Thymus (tissue), 14 donors: ENCODE results near the gene ZNF335. TPM values are rescaled to one million over a fixed set of nuclear protein-coding genes. Genes with fewer than 3 reads are reported as not detected.

ENCODE experiments used
- DNase-seq, 9 donors: peaks; one replicate each; pipeline ENCODE4 v3.0.0-alpha.2; 2013; ENCODE audit warnings: low spot score in 9 of 9, low read depth in 6 of 9, missing footprints in 1 of 9
- H3K27ac ChIP-seq, 2 donors: one replicate each; pipeline ENCODE4 v1.5.1; 2013; ENCODE audit warnings: control low read depth in 1 of 2, low read depth in 1 of 2, low read length in 1 of 2, mild to moderate bottlenecking in 1 of 2, moderate library complexity in 1 of 2
- H3K27me3 ChIP-seq, 2 donors: one replicate each; pipeline ENCODE4 v1.5.1; 2013; ENCODE audit warnings: low read length in 1 of 2; ENCODE audit not compliant: control insufficient read depth in 2 of 2, insufficient read depth in 1 of 2
- H3K36me3 ChIP-seq, 2 donors: one replicate each; pipeline ENCODE4 v1.5.1; 2013; ENCODE audit warnings: low read length in 1 of 2, mild to moderate bottlenecking in 1 of 2, moderate library complexity in 1 of 2; ENCODE audit not compliant: control insufficient read depth in 2 of 2, insufficient read depth in 2 of 2
- H3K4me1 ChIP-seq, 2 donors: one replicate each; pipeline ENCODE4 v1.5.1; 2013; ENCODE audit warnings: low read length in 2 of 2; ENCODE audit not compliant: control insufficient read depth in 2 of 2, insufficient read depth in 2 of 2
- H3K4me3 ChIP-seq, 2 donors: one replicate each; pipeline ENCODE4 v1.5.1; 2013; ENCODE audit warnings: low read length in 2 of 2, control low read depth in 1 of 2, mild to moderate bottlenecking in 1 of 2
- H3K9me3 ChIP-seq, 2 donors: one replicate each; pipeline ENCODE4 v1.5.1; 2013; ENCODE audit warnings: low read length in 1 of 2, mild to moderate bottlenecking in 1 of 2; ENCODE audit not compliant: control insufficient read depth in 2 of 2, insufficient read depth in 1 of 2
- WGBS: extraction: QIAGEN DNeasy Blood & Tissue Kit; methylation state at CpG from one replicate; pipeline ENCODE4 v1.1.7; 2013; 5-methylcytosine and 5-hydroxymethylcytosine counted together
- long read RNA-seq, 10 donors: transcript quantifications; one replicate each; lab custom pipeline, GENCODE V29; 2026
- polyA plus RNA-seq: library from polyadenylated mRNA; stranded (reverse); fragments of 200-250 nt; gene quantifications from one replicate; pipeline ENCODE4 v1.2.3, GENCODE V29; 2013
- total RNA-seq: library from RNA; stranded (reverse); fragments of 120-200 nt; gene quantifications from one replicate; pipeline ENCODE4 v1.2.4, GENCODE V29; 2013
- donor health status: healthy.

ZNF335 gene
- 8.3 TPM for total RNA-seq
- polyA plus RNA-seq, result 16.5 TPM
- long read RNA-seq, donor 1, result 0 reads
- long read RNA-seq, donor 2, partial matches to known transcripts, result 0 of 1 reads
- long read RNA-seq, donor 2, other reads (novel, unspliced or antisense), result 0 of 1 reads
- long read RNA-seq, donor 3, result 0 reads
- long read RNA-seq, donor 4, result 0 reads
- long read RNA-seq, donor 5, result 0 reads
- long read RNA-seq, donor 6, partial matches to known transcripts, result 0 of 1 reads
- long read RNA-seq, donor 6, other reads (novel, unspliced or antisense), result 0 of 1 reads
- long read RNA-seq, donor 7, result 0 reads
- long read RNA-seq, donor 8, partial matches to known transcripts, result 30 of 30 reads
- long read RNA-seq, donor 8, other reads (novel, unspliced or antisense), result 0 of 30 reads
- long read RNA-seq, donor 9, result 0 reads
- long read RNA-seq, donor 10, result 0 reads

GRCh38 chr20:45971675-45972499 lies at the start of gene ZNF335:
Gene ZNF335, minus strand, starts transcription at chr20:45972203. Its CDS starts 793 bp downstream, at chr20:45971410.
- Histone ChIP-seq H3K9me3 (no peaks in the 10 kb centered on the region), H3K36me3 (peaks cover 25 to 27% of the 10 kb centered on the region in 2 donors), H3K4me3 (peak within 1 kb of the TSS; percentile 75 to 98), H3K27me3 (peaks cover 0 to 9% of the 10 kb centered on the region in 2 donors), H3K4me1 (peaks cover 9 to 24% of the 10 kb centered on the region in 2 donors), H3K27ac (peak within 1 kb of the TSS; percentile 96 to 100)
- peak; percentile 87 to 98 (median 95) for DNase-seq
- under 1% methylated on average over 72 of the region's 72 CpGs for WGBS

GRCh38 chr20:46020555-46020954 lies 48.6 kb upstream of the ZNF335 start:
- H3K4me3 ChIP-seq, result no peak overlapping the region
- no peaks in the 10 kb centered on the region for H3K9me3 ChIP-seq
- no peak for DNase-seq
- peaks cover 0 to 6% of the 10 kb centered on the region in 2 donors for H3K4me1 ChIP-seq
- H3K27ac ChIP-seq, result no peak overlapping the region
- no peaks in the 10 kb centered on the region for H3K36me3 ChIP-seq
- H3K27me3 ChIP-seq, result peaks cover 3 to 55% of the 10 kb centered on the region in 2 donors
- 65% methylated on average over 4 of the region's 4 CpGs for WGBS

GRCh38 chr20:46018611-46019010 lies 46.6 kb upstream of the ZNF335 start:
- H3K4me1 ChIP-seq, result peaks cover 0 to 14% of the 10 kb centered on the region in 2 donors
- DNase-seq, result no peak
- H3K27ac ChIP-seq, result no peak overlapping the region
- 72% methylated on average over 6 of the region's 6 CpGs for WGBS
- no peaks in the 10 kb centered on the region for H3K9me3 ChIP-seq
- no peak overlapping the region for H3K4me3 ChIP-seq
- H3K27me3 ChIP-seq, result peaks cover 8 to 57% of the 10 kb centered on the region in 2 donors
- no peaks in the 10 kb centered on the region for H3K36me3 ChIP-seq

GRCh38 chr20:46018112-46018511 lies 46.1 kb upstream of the ZNF335 start:
- Histone ChIP-seq H3K4me1 (peaks cover 0 to 17% of the 10 kb centered on the region in 2 donors), H3K4me3 (no peak overlapping the region), H3K27ac (no peak overlapping the region), H3K9me3 (peaks cover 0 to 3% of the 10 kb centered on the region in 2 donors), H3K36me3 (no peaks in the 10 kb centered on the region), H3K27me3 (peaks cover 12 to 57% of the 10 kb centered on the region in 2 donors)
- WGBS, result 93% methylated on average over 4 of the region's 4 CpGs
- no peak for DNase-seq

GRCh38 chr20:46017272-46017671 lies 45.3 kb upstream of the ZNF335 start:
- H3K9me3 ChIP-seq, result peaks cover 0 to 3% of the 10 kb centered on the region in 2 donors
- DNase-seq, result no peak
- H3K4me1 ChIP-seq, result peaks cover 0 to 17% of the 10 kb centered on the region in 2 donors
- WGBS, result 65% methylated on average over 4 of the region's 4 CpGs
- no peak overlapping the region for H3K4me3 ChIP-seq
- H3K27me3 ChIP-seq, result peaks cover 20 to 58% of the 10 kb centered on the region in 2 donors
- H3K27ac ChIP-seq, result no peak overlapping the region
- H3K36me3 ChIP-seq, result no peaks in the 10 kb centered on the region

- no peak for DNase-seq
- no peak overlapping the region for H3K27ac ChIP-seq
- H3K9me3 ChIP-seq, result peaks cover 1 to 14% of the 10 kb centered on the region in 2 donors
- no peak overlapping the region for H3K4me3 ChIP-seq
- peaks cover 40 to 65% of the 10 kb centered on the region in 2 donors for H3K27me3 ChIP-seq
- H3K36me3 ChIP-seq, result no peaks in the 10 kb centered on the region
- H3K4me1 ChIP-seq, result peaks cover 0 to 16% of the 10 kb centered on the region in 2 donors
- WGBS, result 79% methylated on average over 7 of the region's 7 CpGs
These were observed 42.8 kb upstream of the ZNF335 start for GRCh38 chr20:46014517-46015396.

- H3K4me1 ChIP-seq, result peaks cover 0 to 16% of the 10 kb centered on the region in 2 donors
- no peak overlapping the region for H3K27ac ChIP-seq
- no peaks in the 10 kb centered on the region for H3K36me3 ChIP-seq
- 2% methylated on average over 67 of the region's 67 CpGs for WGBS
- peaks cover 1 to 14% of the 10 kb centered on the region in 2 donors for H3K9me3 ChIP-seq
- H3K27me3 ChIP-seq, result peaks cover 47 to 71% of the 10 kb centered on the region in 2 donors
- H3K4me3 ChIP-seq, result no peak overlapping the region
- peak in 4 of 9 donors; percentile 47 to 71 (median 60) for DNase-seq
These were observed 42.0 kb upstream of the ZNF335 start for GRCh38 chr20:46013829-46014516.

- peaks cover 1 to 14% of the 10 kb centered on the region in 2 donors for H3K9me3 ChIP-seq
- WGBS, result 18% methylated on average over 29 of the region's 29 CpGs
- H3K27me3 ChIP-seq, result peaks cover 50 to 72% of the 10 kb centered on the region in 2 donors
- no peaks in the 10 kb centered on the region for H3K36me3 ChIP-seq
- H3K4me1 ChIP-seq, result peaks cover 3 to 17% of the 10 kb centered on the region in 2 donors
- DNase-seq, result no peak
- H3K4me3 ChIP-seq, result no peak overlapping the region
- no peak overlapping the region for H3K27ac ChIP-seq
These were observed 41.4 kb upstream of the ZNF335 start for GRCh38 chr20:46013322-46013828.
